Activated T-helper 1 cell treated with anti-CD3 and anti-CD28 coated beads, Interleukin-2, amount 50 U/mL, for 16 hours (primary cell): ENCODE measurements around the gene KRT31.
"Not testable (repeated sequence)": the region's sequence is repeated elsewhere in the genome, so short reads cannot be mapped to it uniquely, and the experiment has no call there.

Source experiments
- DNase-seq, 2 donors: peaks; one replicate each; pipeline ENCODE4 v3.0.0-alpha.2; 2020; ENCODE audit warnings: low read depth in 1 of 2, low spot score in 1 of 2

The KRT31 gene

GRCh38 chr17:41396996-41397660 lies at the start of gene KRT31:
Gene KRT31, minus strand, starts transcription at chr17:41397608. Its CDS starts 69 bp downstream, at chr17:41397539.
- no peak for DNase-seq

- no peak for DNase-seq
These were observed 49.4 kb upstream of the KRT31 start for GRCh38 chr17:41446806-41447205.

DNA sequence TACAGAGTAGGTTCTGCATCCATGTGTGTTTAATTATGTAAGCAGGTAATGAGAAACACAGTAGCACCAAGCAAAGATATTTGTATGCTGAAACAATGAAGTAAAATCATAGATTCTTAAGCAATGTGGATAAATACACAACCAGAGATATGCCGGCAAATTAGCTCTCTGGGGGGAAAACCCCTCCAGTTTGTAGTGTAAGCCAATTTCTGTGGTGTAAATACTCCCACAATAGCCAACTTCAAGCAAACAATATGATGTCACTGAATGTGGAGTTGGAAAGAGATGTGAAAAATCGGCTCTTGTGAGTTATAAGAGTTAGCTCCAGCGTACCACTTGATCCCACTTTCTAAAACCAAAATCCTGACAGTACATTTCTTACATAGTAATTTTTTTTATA lies 47.2 kb upstream of the KRT31 start:
- no peak for DNase-seq

- DNase-seq: no peak
These were observed 46.8 kb upstream of the KRT31 start for GRCh38 chr17:41444186-41444585.

DNA sequence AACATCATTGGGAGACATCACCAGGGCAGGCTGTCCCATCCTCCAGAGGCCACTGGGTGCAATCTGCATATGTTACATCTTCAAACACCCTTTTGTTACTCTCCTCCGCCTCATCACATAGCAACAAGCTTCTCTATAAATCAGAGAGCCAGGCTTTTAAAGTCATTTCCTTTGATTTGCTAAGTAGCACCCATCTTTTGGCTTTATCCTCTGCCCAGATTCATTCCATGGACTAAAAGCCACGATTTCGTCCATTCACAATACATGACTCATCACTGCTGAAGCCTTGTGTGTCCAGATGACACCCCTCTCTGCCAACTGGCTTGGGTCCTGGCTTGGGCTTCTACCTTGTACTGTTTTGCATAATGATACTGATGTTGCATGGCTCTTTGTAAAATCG lies 45.3 kb upstream of the KRT31 start:
- DNase-seq: no peak

- DNase-seq: no peak
These were observed 43.2 kb upstream of the KRT31 start, which contains the start of gene KRT38 for GRCh38 chr17:41440531-41441033. Gene KRT38, minus strand, starts transcription at chr17:41440983. Its CDS starts 62 bp downstream, at chr17:41440921.

DNA sequence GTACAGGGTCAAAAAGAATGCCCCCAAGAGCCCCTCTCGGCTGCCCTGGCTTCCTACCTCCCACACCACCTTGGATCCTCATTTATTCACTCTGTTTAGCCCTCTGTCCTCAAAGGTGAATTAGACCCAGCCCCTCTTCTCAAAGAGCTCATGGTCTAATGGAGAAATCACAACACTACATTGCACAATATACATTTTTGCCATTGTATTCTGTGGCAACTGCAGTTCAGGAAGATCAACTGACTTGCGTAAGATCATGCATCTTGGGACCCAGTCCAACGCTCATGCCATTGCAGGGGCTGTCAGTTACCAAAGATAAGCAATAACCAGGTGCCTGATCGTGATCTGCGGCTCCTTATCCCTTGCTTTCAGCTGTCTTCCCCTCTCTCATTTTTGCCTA lies 42.0 kb upstream of the KRT31 start:
- DNase-seq: no peak

GRCh38 chr17:41437769-41438168 lies 40.4 kb upstream of the KRT31 start:
- no peak for DNase-seq

DNA sequence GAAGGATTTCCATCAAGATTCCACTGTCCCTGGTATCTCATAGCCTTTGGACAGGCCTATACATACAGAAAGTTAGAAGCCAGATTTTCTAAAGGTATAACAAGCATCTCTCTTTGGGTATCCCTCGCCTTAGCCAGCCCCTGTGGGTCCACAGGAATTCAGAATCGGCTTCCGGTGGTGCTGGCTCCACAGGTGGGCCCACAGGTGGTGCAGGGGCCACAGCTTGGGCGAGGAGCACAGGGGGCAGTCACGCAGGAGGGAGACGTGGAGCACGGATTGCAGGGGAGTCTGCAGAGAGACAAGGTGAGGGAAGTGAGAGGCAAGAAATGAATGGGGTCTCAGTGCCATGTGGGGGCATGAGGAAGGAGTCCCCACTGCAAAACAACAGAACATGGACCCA lies 39.8 kb upstream of the KRT31 start:
- DNase-seq: no peak

DNA sequence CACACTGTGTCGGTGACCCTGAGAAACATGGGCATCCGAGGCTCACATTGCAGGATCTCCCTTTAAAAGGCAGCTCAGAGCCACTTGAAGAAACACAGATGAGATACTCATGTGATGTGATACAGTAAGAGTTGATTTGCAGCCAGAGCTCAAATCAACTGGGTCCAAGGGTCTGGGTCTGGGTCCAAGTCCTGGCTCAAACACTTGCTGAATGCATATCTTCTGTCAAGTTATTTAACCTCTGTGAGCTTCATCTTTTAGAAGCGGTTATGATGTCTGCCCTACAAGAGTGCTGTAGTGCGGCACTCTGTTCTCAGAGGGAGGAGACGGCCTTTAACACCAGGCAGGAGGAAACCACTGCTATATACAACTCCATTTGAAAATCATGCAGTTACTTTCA lies 37.0 kb upstream of the KRT31 start:
- no peak for DNase-seq

GRCh38 chr17:41434005-41434404 lies 36.6 kb upstream of the KRT31 start:
- DNase-seq: no peak

- no peak for DNase-seq
These were observed 36.2 kb upstream of the KRT31 start for GRCh38 chr17:41433586-41433985.

GRCh38 chr17:41430376-41430775 lies 33.0 kb upstream of the KRT31 start:
- DNase-seq: not testable (repeated sequence)

- DNase-seq: no peak
These were observed 32.3 kb upstream of the KRT31 start for GRCh38 chr17:41429667-41430066.

DNA sequence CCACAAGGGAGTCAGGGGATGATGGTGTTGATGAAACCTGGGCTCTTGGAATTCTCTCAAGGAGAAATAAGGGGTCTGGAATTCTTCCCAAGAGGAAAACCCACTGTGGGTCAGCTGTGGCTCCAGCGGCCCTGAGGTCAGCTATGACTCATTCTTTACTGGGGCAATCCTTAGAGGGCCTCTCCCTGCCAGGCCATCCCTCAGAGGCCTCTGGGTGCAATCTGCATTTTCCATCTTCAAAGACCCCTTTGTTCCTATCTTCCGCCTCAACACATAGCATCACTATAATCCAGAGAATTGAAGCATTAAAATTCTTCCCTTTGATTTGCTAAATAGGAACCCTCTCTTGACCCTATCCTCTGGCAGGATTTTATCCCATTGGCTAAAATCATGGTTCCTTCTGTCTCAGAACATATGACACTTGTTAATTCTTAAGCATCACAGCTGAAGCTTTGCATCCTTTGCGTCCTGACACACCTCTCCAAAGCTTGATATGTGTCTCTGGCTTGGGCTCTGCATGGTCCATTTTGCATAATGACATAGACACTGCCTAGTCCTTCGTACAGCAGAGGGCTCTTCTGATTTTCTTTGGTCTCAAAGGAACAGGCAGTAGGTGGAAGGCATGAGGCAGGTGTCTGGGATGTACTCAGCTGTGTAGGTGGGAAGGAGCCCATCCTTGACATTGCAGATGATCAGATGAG lies 31.3 kb upstream of the KRT31 start:
- no peak for DNase-seq

DNA sequence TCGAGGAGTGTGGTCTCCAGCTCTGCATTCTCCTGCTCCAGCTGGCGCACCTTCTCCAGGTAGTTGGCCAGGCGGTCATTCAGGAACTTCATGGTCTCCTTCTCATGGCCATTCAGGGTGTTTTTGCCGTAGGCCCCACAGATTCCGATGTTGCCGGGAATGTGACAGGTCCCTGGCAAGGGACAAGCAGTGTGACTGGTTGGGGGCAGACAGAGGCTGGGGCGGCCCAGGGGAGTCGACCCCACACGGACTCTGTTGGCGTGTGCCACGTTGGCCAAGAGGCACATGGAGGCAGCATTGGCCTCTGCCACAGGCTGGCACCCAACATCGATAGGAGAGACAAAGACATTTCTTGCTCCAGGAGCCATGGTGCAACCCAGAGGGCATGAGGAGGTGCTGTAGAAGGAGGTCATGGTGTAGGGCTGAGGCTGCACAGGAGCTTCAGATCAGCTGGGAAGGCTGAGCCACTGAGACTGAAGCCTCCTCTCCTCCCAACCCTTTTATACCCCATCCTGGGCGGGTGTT lies 26.8 kb upstream of the KRT31 start, which contains the start of gene KRT37:
Gene KRT37 (minus strand): TSS at position 475 of the 525 bp plus-strand sequence. CDS start 62 bp downstream, at position 413.
- no peak for DNase-seq

GRCh38 chr17:41422586-41422985 lies 25.2 kb upstream of the KRT31 start:
- DNase-seq: not testable (repeated sequence)

GRCh38 chr17:41421617-41422016 lies 24.2 kb upstream of the KRT31 start:
- DNase-seq: no peak

DNA sequence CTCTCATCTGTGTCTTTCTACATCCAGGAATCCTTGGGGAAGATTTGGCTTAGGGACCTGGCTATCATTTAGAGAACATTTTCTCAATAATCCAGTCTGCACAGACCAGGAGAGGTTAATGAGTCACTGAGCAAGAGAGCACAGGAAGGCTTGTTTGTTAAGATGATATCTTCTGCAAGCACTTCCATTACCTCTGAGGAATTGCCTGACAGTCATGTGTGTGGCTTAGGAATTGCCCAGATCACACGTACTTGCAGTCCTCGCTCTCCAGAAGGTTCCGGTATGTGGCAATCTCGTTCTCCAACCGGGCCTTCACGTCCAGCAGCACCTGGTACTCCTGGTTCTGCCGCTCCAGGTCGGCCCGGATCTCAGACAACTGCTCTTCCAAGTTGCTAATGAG lies 23.7 kb upstream of the KRT31 start:
- no peak for DNase-seq

DNA sequence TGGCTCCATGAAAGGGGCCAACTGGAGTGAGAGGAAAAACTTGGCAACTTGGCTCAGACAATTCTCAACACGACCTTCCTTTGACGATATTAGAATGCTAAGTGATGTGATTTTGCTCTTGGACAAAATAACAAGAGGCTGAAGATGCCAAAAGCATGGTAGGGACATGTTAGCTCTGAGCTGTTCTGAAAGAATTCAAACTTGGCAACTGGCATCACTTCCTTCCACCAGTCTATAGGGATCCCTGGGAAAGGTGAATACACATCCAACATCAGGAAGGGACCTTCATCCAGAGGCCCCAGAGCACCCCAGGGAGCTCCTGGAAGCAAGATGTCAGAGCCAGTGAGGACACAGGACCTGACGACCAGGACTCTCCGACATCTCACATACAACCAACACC lies 22.7 kb upstream of the KRT31 start:
- DNase-seq: no peak

GRCh38 chr17:41419716-41420115 lies 22.3 kb upstream of the KRT31 start:
- no peak for DNase-seq
